NCI-H128 (cell line): Measurements from ENCODE around the gene ACTN4.

ENCODE experiments used
- DNase-seq: peaks from one replicate; lab custom pipeline; 2025; ENCODE audit not compliant: unreplicated experiment; lab: John Stamatoyannopoulos, UW

Gene ACTN4

DNA sequence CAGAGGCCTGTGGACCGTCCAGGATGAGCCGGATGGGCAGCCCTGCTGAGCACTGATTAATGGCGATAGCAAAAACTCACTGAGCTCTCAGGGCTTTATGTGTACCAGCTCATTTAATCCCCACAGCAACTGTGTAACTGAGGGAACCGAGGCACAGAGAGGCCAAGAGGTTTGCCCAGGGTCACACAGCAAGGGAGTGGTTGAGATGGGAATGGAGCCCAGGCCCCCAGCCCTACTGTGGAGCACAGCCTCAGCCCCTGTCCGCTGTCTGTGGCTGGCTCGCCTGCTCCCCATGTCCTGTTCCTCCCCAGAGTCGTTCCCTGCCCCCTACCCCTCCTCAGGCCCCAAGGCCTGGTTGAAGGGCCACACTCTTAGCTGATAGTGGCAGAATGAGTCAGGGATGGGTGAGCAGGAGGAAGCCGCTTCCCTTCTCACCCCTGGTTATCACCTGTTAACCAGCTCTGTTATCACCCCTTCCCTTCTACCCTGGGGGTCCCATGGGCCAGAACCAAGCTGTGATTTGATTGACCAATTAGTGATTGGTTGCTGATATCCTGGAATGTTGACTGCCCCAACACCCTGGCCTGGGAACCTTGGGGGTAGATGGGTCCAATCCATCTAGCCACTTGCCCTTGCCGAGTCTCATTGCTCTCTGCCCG is 75.6 kb downstream of the ACTN4 start:
- DNase-seq: no peak

DNA sequence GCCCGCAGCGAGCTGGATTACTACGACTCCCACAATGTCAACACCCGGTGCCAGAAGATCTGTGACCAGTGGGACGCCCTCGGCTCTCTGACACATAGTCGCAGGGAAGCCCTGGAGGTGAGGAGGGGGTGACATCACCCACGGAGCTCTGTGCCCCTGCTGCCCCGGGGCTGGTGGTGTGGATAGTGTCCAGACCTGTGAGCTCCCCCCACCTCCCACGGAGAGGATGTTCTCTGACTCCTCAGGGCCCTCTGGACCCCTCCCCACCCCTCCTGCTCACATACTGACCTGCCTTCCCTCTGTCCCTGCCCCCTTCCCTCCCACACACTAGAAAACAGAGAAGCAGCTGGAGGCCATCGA is 76.1 kb downstream of the ACTN4 start:
- no peak for DNase-seq

DNA sequence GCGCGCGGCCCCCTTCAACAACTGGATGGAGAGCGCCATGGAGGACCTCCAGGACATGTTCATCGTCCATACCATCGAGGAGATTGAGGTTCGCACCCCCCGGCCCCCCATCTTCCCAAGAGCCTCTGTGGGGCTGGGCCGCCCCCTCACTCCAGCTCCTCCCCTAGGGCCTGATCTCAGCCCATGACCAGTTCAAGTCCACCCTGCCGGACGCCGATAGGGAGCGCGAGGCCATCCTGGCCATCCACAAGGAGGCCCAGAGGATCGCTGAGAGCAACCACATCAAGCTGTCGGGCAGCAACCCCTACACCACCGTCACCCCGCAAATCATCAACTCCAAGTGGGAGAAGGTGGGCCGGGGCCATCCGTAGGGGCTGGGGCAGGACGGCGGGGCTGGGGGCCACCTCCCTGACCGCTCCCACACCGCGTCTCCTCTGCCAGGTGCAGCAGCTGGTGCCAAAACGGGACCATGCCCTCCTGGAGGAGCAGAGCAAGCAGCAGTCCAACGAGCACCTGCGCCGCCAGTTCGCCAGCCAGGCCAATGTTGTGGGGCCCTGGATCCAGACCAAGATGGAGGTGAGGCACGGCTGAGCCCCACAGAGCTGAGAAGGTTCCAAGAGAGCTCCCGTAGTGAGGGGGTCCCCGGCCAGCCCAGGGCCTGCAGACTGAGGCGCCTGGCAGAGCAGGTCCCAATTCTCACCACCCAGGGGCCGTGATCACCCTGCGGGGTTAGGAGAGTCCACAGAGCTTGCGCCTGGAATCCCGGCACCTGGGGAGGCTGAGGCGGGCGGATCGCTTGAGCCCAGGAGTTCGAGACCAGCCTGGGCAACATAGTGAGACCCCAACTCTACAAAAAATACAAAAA is 76.8 kb downstream of the ACTN4 start:
- DNase-seq: no peak

- no peak for DNase-seq
These were observed 78.2 kb downstream of the ACTN4 start for GRCh38 chr19:38725469-38726283.

GRCh38 chr19:38726284-38726673 is 78.8 kb downstream of the ACTN4 start:
- no peak for DNase-seq

DNA sequence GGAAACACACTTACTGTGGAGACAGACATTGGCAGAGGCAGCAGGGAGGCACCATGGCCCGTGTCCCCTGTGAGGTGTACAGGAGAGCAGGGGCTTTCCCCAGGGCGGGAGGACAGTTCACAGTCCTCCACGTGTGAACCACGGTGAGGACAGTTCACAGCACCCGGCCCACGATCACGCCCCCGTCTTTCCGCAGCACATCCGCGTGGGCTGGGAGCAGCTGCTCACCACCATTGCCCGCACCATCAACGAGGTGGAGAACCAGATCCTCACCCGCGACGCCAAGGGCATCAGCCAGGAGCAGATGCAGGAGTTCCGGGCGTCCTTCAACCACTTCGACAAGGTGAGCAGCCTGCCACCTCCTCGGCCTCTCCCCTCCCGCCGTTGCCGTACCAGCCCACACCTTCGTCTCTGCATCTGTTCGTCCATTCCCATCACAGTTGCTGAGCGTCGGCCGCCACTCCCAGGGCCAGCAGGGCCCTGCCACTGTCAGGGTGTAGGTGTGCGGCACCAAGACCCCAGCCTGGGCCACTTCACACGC is 79.4 kb downstream of the ACTN4 start:
- no peak for DNase-seq

DNA sequence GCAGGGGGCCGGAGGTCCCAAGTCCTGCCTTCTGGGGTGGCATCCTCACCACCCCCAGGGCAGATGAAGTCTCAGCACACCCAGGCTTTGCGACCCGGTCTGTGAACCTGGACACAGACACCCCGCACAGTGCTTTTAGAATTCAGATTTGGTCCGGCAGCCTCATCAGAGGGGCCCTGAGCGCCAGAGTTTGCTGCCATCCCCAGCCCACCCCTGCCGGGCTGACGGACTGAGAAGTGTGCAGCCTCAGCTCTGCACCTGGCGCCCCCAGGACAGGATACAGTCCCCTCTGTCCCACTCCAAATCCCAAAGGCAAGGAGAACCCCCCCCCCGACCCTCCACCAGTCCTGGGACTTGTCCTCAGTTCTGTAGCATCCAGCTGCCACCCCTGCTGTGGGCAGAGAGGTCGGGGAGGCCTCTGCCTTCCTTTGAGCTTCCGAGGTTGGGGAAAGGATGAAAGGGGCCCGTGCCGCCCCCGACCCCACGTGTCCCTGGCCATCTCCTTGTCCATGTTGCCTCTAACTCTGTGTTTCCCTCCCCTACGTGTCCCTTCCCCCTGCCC is 79.9 kb downstream of the ACTN4 start:
- no peak for DNase-seq

- DNase-seq: no peak
These were observed 80.6 kb downstream of the ACTN4 start for GRCh38 chr19:38727868-38728660.

DNA sequence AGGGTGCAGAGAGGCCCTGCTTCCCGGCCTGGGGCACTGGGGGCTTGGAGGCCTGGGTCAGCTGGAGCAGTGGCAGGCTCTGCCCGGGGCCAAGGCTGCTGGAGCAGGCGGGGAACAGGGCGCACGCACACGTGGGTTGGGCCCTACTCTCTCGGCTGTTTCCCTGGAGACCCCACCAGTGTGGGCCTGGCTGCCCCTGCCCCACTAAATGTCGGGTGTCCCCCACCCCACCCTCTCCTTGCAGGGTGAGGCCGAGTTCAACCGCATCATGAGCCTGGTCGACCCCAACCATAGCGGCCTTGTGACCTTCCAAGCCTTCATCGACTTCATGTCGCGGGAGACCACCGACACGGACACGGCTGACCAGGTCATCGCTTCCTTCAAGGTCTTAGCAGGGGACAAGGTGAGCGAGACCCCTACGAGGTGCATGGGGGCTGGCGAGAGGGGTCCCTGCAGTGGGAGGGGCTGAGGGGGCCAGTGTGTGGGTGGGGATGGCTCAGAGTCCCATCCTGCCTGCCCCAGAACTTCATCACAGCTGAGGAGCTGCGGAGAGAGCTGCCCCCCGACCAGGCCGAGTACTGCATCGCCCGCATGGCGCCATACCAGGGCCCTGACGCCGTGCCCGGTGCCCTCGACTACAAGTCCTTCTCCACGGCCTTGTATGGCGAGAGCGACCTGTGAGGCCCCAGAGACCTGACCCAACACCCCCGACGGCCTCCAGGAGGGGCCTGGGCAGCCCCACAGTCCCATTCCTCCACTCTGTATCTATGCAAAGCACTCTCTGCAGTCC is 81.5 kb downstream of the ACTN4 start:
- no peak for DNase-seq

GRCh38 chr19:38729653-38730469 is 82.4 kb downstream of the ACTN4 start:
- peak; percentile 9 for DNase-seq

GRCh38 chr19:38730470-38730730 is 83.0 kb downstream of the ACTN4 start:
- no peak for DNase-seq

DNA sequence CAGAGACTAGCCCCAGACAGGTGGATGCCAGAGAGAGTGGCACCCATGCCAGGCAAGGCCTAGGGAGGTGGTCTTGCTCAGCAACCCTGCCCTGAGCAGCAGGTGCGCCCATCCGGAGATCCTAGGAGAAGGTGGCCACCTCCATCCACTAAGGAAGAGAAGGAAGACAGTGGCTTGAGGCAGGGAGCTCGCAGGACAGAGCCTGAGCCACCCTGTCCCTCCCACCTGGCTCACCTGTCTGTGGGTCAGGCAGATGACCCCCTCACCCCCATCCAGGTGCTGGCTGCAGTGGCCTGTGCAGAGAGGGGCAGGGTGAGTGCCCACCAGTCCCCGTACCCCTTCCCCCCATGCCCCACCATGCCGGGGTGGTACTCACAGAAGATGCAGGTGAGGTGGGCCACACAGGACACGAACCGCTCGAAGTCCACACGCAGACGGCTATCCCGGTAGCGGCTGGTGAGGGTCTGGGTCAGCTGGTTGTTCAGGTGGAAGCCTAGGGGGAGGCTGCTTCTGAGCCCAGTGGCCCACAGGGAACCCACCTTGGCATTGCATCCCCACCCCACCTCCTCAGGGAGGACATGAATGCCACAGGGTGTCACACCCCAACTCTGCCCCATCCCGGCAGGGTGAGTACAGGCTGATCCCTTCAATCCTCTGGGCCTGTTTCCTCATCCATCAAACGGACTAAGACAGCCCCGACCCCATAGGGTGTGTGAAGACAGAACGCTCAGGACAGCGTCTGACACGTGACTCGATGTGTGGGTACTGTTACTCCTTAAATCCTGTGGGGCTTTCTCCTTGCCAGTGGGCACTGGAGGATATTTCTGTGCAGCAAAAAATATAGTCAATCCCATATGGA is 83.5 kb downstream of the ACTN4 start:
- DNase-seq: no peak

DNA sequence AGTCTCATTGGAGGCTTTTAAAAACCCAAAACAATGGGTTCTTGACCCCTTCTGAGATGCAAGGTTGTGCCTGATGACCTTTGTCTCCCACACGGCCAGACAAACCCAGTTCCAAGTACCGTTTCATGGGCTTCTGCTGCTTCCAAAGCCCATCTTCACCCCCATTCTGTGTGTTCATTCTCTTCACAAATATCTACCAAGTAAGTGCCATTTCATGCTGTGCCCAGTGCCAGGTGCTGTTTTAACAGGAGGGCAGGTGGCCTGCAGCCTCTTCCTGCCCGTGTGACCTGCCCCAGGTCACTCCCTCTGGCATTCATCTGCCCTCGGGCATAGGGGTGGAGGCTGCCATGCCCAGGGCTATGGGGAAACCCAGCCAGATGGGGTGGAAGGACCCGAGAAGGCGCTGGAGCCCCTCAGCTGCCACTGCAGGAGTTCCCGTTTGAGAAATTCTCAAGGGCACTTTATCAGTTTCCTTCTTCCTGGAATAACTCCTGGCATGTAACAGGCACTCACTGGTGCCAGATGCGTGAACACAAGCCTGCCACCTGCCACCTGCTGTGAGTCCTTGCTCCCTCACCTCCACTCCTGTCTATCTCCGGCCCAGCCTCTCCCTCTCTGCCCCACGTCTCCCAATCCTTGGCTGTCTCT is 84.3 kb downstream of the ACTN4 start:
- DNase-seq: no peak

- DNase-seq: no peak
These were observed 85.7 kb downstream of the ACTN4 start for GRCh38 chr19:38733241-38733492.

DNA sequence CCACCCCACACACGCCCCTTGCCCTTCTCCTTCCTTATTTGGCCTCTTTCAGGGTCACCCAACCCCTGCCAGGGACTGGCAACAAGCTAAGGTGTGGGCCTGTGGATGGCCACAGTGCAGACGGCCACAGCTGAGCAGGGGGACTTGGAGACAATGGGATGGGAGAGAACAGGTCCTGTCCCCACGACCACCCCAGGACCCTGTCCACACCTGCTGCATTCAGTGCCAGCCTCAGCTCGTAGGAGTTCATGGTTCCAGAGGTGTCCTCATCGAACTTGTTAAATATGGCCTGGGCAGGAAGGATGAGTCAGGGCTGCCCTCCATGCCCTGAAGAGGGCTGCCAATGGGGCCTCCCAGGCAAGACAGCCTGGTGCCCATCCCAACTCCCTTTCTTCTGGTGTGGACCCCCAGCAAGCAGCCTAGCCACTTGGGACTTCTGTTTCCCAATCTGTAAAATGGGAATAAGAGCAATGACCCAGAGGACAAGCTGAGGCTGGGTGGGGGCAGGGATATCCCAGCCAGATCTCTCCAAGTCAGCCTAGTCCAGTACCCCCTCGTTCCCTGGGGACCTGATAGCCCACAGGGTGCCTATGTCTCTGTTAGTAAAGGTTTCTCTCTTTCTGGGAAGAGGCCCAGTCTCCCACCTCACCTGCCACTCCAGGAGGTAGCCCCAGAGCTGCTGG is 86.2 kb downstream of the ACTN4 start:
- DNase-seq: no peak

GRCh38 chr19:38734176-38734425 is 86.7 kb downstream of the ACTN4 start:
- DNase-seq: no peak

DNA sequence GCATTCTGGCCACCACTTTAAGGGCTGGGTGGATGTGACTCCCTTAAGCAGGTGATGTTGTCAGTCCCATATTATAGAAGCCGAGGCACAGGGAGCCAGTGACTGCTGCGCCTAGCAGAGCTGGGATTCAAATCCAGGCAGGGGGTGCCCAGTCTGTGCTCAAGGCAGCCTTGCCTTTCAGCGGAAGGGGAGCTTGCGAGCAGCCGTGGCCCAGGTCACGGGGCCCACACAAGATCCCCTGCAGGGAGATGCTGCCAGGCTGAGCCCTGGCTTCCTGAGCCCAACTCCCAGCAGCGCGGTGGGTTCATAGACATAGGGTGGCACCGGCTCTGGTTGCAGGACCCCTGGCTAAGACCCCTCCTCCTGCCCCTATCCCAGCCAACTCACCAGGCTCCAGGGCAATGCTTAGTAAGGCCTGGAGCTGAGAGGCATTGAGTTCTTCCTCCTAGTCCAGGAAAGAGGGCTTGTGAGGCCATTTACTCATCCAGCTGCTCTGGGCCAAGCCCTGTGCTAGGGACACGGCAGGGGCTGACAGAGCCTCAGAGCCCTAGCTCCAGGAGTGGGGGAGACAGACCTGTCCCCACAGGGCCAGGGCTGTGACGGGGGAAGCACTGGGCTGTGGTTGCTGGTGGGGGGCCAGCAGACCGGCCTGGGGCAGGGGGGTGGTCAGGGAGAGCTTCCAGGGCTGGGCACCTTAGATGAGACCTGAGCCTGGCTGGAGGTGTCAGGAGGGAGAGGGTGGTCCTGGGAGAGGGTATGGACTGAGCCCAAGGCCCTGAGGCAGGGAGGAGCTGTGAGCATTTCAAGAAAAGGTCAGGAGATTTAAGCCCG is 87.2 kb downstream of the ACTN4 start:
- DNase-seq: no peak
